Activated naive CD8-positive, alpha-beta T cell treated with anti-CD3 and anti-CD28 coated beads for 36 hours (primary cell): Measurements from ENCODE around the gene WASF2. TPM values are rescaled to one million over a fixed set of nuclear protein-coding genes. Genes with fewer than 3 reads are reported as not detected.

ENCODE experiments used
- DNase-seq: peaks from one replicate; pipeline ENCODE4 v3.0.0; 2021
- H3K27ac Mint-ChIP-seq: one replicate; pipeline ENCODE4 v1.8.0; 2022; ENCODE audit warnings: mild to moderate bottlenecking, moderate library complexity, mixed read lengths
- H3K27me3 Mint-ChIP-seq: one replicate; pipeline ENCODE4 v1.8.0; 2022; ENCODE audit warnings: mild to moderate bottlenecking, mixed read lengths
- H3K36me3 Mint-ChIP-seq: one replicate; pipeline ENCODE4 v1.8.0; 2021; ENCODE audit warnings: mild to moderate bottlenecking, mixed read lengths
- H3K4me1 Mint-ChIP-seq: one replicate; pipeline ENCODE4 v1.8.0; 2021; ENCODE audit warnings: mixed read lengths
- H3K4me3 Mint-ChIP-seq: one replicate; pipeline ENCODE4 v1.8.0; 2022; ENCODE audit warnings: mild to moderate bottlenecking, moderate library complexity, mixed read lengths
- H3K9me3 Mint-ChIP-seq: one replicate; pipeline ENCODE4 v1.8.0; 2022; ENCODE audit warnings: mixed read lengths
- total RNA-seq, 2 experiments: library from RNA; stranded (reverse); gene quantifications; one replicate each; pipeline ENCODE4 v1.2.3, GENCODE V29; 2021

Gene WASF2
- total RNA-seq, 2 experiments from 2014 or later = 103 TPM

DNA sequence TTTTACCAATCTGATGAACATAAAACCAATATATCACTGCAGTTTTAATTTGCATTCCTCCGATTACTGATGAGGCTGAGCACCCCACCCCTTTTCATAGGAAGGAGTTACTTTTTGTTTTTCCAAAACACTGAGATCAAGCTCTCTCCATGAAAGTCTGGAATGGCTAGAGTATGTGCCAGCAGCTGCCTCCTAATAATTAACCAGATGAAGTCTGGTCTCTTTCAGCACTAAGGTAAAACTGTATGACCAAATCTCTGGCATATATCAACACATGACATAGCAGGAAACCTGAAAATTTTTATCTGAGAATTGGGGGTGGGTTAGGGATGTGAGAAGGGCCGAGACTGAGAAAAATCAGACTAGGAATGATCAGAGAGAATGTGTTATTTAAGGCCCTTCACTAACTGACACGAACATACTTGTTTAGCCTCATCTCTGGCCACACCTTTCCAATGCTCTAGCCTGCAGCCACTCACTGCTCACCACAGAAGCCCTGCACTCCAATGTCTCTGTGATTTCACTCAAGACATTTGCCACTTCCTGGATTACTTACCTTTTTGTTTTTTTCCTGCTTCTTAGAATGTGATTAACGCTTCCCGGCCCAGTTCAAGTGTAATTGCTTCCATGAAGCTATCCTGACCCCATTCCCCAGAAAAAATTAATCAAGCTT lies 34.7 kb downstream of the WASF2 start:
- H3K4me3 Mint-ChIP-seq = peak overlapping the region; percentile 6
- H3K27me3 Mint-ChIP-seq = no peaks in the 10 kb centered on the region
- H3K27ac Mint-ChIP-seq = peak overlapping the region; percentile 66
- peaks cover 49% of the 10 kb centered on the region for H3K4me1 Mint-ChIP-seq
- no peak for DNase-seq
- H3K36me3 Mint-ChIP-seq = peaks cover 8% of the 10 kb centered on the region
- no peaks in the 10 kb centered on the region for H3K9me3 Mint-ChIP-seq

DNA sequence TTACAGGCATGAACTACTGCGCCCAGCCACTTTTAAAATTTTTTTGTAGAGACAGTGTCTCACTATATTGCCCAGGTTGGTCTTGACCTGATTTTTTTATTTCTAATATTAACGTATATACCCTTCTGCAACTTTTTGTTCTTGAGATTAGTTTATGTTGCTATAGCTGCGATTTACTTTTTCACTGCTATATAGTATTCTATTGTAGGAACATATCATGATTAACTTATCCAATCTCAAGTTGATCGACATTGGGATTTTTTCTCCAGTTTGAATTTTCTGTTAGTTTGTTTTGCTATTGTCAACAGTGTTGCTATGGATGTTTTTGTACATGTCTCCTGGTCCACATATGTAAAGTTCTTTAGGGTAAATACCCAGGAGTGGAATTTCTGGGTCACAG lies 35.4 kb downstream of the WASF2 start:
- H3K9me3 Mint-ChIP-seq = no peaks in the 10 kb centered on the region
- no peak for DNase-seq
- H3K4me3 Mint-ChIP-seq = no peak overlapping the region
- peak overlapping the region; percentile 66 for H3K27ac Mint-ChIP-seq
- peaks cover 45% of the 10 kb centered on the region for H3K4me1 Mint-ChIP-seq
- H3K36me3 Mint-ChIP-seq = peaks cover 9% of the 10 kb centered on the region
- H3K27me3 Mint-ChIP-seq = no peaks in the 10 kb centered on the region

DNA sequence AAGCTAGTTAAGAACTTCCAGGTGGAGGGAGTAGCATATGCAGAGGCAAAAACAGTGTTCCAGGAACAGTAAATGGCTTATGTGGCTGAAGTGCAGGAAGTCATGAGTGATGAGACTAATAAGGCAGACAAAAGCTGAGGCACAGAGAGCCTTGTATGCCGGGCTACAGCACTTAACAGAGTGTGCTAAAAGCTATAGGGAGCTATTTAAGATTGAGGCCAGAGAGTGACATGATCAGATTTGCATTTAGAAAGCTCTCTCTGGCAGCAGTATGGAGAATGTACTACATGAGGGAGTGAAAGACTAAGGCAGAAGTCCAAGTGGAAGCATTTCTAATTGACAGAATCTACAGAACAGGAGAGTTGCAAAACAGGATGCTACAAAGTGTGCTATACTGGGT lies 38.6 kb downstream of the WASF2 start:
- no peak for DNase-seq
- H3K27ac Mint-ChIP-seq = peak overlapping the region; percentile 30
- H3K4me3 Mint-ChIP-seq = no peak overlapping the region
- H3K4me1 Mint-ChIP-seq = peaks cover 61% of the 10 kb centered on the region
- no peaks in the 10 kb centered on the region for H3K27me3 Mint-ChIP-seq
- peaks cover 3% of the 10 kb centered on the region for H3K9me3 Mint-ChIP-seq
- peaks cover 30% of the 10 kb centered on the region for H3K36me3 Mint-ChIP-seq

DNA sequence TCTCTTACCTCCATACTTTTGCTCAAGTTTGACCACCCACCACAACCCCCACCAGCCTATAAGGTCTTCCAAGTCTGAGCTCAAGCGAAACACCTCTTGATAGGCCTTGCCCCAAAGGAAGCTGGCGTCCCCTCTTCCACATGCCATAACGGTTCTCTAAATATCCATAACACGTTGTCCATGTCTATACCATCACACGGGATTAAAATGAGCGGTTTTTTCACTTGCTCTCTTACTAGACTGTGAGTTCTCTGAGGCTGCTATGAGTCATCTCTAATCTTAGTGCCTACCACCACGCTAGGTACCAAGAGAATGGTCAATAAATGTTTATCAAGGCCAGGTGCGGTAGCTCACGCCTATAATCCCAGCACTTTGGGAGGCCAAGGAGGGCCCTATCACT lies 41.0 kb downstream of the WASF2 start:
- Mint-ChIP-seq H3K27ac (peak overlapping the region; percentile 23), H3K36me3 (peaks cover 21% of the 10 kb centered on the region), H3K4me1 (peaks cover 58% of the 10 kb centered on the region), H3K4me3 (no peak overlapping the region), H3K27me3 (no peaks in the 10 kb centered on the region), H3K9me3 (peaks cover 3% of the 10 kb centered on the region)
- no peak for DNase-seq

DNA sequence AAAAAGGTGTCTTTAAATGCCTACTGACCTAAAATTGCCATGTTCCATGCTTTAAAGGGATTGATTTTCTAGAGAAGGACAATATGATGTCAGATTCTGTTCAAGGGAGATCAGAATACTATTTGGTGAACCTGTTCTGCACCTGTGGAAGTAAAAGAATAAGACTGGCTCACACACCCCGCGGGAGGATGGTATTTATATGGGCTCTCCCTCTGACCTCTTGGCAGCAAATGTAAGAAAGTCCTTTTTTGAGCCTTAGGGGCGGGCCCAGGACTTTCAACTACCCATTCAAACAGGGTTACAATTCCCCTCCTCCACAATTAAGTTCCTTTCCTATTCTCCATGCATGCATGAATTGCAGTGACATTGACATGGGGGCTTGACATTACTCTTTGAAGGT lies 42.1 kb downstream of the WASF2 start:
- peaks cover 3% of the 10 kb centered on the region for H3K9me3 Mint-ChIP-seq
- no peak overlapping the region for H3K27ac Mint-ChIP-seq
- no peaks in the 10 kb centered on the region for H3K27me3 Mint-ChIP-seq
- peaks cover 59% of the 10 kb centered on the region for H3K4me1 Mint-ChIP-seq
- H3K4me3 Mint-ChIP-seq = no peak overlapping the region
- DNase-seq = no peak
- H3K36me3 Mint-ChIP-seq = peaks cover 21% of the 10 kb centered on the region

DNA sequence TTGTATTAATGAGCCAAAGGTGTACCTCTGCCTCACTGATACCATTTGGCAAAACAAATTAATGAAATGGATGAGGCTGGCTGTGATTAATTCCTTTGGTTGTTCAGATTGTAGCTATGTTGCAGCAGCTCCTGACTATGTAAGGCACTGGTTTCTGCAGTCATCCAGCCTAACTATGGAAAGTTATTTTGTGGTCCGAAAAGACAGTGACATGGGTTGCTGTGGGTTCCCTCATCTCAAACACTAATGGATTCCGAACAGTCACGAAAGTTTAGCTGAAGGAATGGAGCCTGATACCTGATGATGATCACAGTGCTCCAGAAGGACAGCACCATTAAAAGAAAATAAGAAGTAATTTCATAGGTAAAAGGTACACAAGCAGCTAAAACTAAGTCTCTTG lies 42.6 kb downstream of the WASF2 start:
- H3K4me3 Mint-ChIP-seq = no peak overlapping the region
- H3K4me1 Mint-ChIP-seq = peaks cover 59% of the 10 kb centered on the region
- H3K9me3 Mint-ChIP-seq = peaks cover 3% of the 10 kb centered on the region
- H3K36me3 Mint-ChIP-seq = peaks cover 21% of the 10 kb centered on the region
- H3K27me3 Mint-ChIP-seq = no peaks in the 10 kb centered on the region
- no peak for DNase-seq
- H3K27ac Mint-ChIP-seq = peak overlapping the region; percentile 27

DNA sequence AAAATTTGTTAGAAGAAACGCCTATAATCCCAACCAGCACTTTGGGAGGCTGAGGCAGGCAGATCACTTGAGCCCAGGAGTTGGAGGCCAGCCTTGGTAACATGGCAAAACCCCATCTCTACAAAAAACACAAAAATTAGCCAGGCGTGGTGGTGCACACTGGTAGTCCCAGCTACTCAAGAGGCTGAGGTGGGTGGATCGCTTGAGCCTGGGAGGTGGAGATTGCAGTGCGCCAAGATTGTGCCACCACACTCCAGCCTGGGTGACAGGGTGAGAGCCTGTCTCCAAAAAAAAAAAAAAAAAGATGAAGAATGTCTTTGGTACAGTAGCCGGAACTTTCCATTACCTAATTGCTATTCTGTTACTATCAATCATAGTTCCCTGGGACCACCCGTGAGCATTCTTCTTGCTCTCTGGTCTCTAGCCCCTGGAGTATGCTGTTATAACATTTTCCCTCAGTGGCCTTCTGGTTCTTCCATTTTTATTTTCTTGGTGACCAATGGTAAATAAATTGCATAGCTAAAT lies 43.4 kb downstream of the WASF2 start:
- Mint-ChIP-seq H3K36me3 (peaks cover 21% of the 10 kb centered on the region), H3K4me3 (no peak overlapping the region), H3K27ac (peak overlapping the region; percentile 67), H3K4me1 (peaks cover 56% of the 10 kb centered on the region), H3K27me3 (no peaks in the 10 kb centered on the region), H3K9me3 (peaks cover 3% of the 10 kb centered on the region)
- DNase-seq = no peak

DNA sequence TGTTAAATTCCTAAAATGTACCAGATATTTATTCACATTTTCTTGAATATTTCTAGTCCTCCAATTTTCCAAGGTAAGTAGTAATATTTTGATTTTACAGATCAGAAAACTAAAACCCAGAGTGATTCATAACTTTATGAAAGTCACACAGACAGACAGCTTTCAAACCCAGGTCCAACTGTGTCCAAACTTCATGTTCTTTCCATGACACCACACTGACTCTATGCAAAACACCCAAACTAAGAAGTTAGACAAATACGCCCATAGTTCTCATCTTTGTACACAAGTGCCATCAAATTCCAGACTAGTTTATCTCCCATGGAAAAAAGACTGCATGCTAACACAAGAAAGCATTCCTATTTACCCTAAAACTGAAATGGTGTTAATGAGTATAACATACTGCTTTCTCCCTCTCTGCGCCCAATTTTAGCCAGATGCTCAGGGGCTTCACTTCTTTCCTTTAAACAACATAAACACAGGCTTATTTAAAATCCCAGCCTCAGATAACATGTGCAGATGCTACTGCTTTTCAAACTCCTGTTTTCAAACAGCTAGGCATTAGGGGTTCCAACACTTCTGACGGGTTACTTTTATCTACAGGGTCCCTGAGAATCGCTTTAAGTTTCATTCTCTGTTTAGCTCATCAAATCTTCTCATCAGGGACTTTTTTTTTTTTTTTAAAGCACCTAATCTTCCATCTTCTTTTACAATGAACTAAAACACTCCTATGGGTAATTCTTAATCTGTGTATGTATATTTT lies 44.6 kb downstream of the WASF2 start:
- H3K36me3 Mint-ChIP-seq = peaks cover 21% of the 10 kb centered on the region
- peak overlapping the region; percentile 92 for H3K27ac Mint-ChIP-seq
- H3K4me1 Mint-ChIP-seq = peaks cover 50% of the 10 kb centered on the region
- no peak for DNase-seq
- H3K4me3 Mint-ChIP-seq = peak overlapping the region; percentile 60
- peaks cover 3% of the 10 kb centered on the region for H3K9me3 Mint-ChIP-seq
- no peaks in the 10 kb centered on the region for H3K27me3 Mint-ChIP-seq

DNA sequence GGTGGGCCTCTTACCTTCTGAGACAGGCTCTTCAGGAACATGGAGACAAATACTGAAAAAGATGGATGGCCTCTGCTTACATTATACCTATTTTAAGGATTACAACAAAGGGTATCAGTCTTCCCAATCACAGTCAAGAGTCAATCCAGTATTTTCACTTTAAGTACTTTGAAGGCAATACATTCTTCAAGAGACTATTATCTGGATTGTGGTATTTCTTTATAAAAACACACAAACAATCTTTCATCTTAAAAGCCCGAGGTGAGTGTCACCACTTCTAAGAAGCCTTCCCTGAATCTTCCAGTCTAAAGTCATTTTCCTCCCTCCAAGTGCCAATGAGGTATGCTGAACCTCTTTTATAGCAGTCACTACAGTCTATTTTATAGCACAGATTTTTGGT lies 45.3 kb downstream of the WASF2 start:
- no peak for DNase-seq
- H3K4me1 Mint-ChIP-seq = peaks cover 51% of the 10 kb centered on the region

DNA sequence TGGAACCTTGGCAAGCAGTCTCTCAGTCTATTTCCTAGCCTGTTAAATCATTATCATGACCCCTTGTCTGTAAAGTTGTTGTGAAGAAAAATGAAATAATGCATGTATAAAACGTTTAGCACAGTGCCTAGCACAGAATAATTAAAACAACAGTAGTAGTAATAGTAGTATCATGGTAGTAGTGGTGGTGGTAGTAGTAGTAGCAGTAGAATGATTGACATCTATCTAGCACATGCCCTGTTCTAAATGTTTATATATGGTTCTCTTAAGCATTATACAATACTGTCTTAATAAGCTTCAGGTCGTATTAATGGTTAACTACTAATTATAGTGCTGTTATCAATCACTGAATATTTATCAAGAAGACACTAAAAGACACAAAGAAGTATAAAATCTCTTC lies 50.8 kb downstream of the WASF2 start:
- Mint-ChIP-seq H3K36me3 (peaks cover 19% of the 10 kb centered on the region), H3K9me3 (no peaks in the 10 kb centered on the region), H3K4me1 (peaks cover 58% of the 10 kb centered on the region), H3K27ac (peak overlapping the region; percentile 18), H3K27me3 (no peaks in the 10 kb centered on the region), H3K4me3 (no peak overlapping the region)
- DNase-seq = no peak

More for the DNA sequence above, 45.3 kb downstream of the WASF2 start:
- Mint-ChIP-seq H3K36me3 (peaks cover 27% of the 10 kb centered on the region), H3K4me3 (peak overlapping the region; percentile 60), H3K27ac (peak overlapping the region; percentile 92), H3K27me3 (no peaks in the 10 kb centered on the region), H3K9me3 (peaks cover 3% of the 10 kb centered on the region)

DNA sequence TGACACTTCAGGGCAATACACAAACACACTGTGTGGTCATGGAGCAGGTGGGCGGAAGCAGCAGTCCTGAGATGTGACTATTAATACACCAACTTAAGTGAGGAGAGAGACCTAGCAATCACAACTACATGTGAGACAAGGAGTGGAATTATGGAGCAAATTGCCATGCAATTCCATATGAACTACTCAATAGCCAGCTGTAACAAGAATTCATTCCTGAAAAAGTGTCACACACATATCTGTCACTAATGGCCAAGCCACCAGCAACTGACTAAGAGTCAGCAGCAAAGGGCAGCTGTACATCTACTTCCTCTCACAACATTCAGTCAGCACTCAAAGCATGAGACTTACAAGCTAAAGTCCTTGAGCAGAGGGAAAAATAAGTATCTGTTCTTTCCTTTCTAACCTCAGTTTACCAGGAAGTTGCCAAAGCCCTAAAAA lies 51.3 kb downstream of the WASF2 start:
- Mint-ChIP-seq H3K9me3 (no peaks in the 10 kb centered on the region), H3K4me1 (peaks cover 58% of the 10 kb centered on the region), H3K4me3 (no peak overlapping the region), H3K36me3 (peaks cover 22% of the 10 kb centered on the region), H3K27me3 (no peaks in the 10 kb centered on the region), H3K27ac (no peak overlapping the region)
- no peak for DNase-seq

DNA sequence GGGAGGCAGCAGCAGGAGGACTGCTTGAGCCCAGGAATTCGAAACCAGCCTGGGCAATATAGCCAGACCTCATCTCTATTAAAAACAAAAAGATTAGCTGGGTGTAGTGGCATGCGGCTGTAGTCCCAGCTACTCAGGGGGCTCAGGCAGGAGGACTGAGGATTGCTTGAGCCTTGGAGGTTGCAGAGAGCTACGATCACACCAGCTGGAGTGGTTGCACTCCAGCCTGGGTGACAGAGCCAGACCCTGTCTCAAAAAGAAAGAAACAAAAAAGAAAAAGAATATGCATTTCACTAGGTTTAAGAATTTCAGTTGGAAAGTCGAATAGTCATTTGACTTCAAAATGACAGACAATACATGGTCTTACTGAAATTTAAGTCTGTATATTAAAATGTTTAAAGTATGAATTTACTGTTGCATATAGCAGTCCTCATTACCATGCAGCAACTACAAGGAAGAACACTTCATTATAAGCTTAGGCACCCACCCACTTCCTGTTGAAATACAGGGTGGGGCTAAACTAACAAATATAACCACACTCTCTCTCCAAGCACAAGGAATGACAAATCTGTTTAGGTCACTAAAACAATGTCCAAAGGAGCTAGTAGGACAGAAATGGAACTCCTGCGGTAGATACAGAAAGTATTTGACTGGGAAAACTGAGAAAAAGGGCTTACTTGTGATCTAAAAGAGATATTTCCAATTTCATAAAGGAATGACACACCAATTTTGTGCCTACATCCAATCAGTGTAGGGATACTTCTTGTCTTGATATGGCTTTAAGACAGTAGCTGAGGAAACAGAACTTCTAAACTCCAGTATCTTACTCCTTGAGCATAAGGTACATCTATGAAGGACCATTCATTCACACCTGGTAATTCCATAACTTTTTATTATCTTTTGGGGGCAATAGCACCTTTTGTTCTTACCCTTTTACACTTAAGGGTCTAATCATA lies 53.5 kb downstream of the WASF2 start:
- no peak for DNase-seq
- no peaks in the 10 kb centered on the region for H3K9me3 Mint-ChIP-seq
- peaks cover 22% of the 10 kb centered on the region for H3K36me3 Mint-ChIP-seq
- no peaks in the 10 kb centered on the region for H3K27me3 Mint-ChIP-seq
- peaks cover 72% of the 10 kb centered on the region for H3K4me1 Mint-ChIP-seq
- peak overlapping the region; percentile 62 for H3K27ac Mint-ChIP-seq
- H3K4me3 Mint-ChIP-seq = peak overlapping the region; percentile 1

DNA sequence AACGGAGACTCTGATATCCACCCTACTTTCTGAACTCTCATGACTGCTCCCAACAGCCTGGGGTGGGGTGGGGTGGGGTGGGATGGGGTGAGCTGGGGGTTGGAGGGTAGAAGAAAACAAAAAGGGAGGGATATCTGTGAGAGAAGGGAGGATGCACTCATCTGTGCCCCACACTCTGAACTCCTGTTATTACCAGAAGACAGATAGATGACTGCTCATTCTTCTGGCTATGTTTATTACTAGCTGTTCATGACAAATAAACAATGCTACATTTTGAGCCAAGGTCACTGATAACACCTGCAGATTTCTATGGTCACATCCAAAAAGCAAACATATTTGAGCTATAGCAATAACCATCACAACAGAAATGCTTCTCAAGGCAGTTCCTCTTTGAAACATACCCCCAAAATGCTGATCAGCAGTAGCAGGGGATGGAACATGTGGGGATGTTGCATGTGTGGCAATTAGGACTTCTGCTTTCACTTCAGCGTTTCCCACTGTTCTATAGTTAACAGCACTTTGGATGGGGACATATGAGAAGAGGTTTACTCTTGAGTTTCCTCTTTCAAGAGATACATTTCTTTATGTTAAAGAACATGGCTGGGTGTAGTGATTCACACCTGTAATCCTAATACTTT lies 54.3 kb downstream of the WASF2 start:
- Mint-ChIP-seq H3K4me1 (peaks cover 80% of the 10 kb centered on the region), H3K9me3 (no peaks in the 10 kb centered on the region), H3K36me3 (peaks cover 22% of the 10 kb centered on the region), H3K4me3 (peak overlapping the region; percentile 1), H3K27me3 (no peaks in the 10 kb centered on the region), H3K27ac (peak overlapping the region; percentile 62)
- no peak for DNase-seq

DNA sequence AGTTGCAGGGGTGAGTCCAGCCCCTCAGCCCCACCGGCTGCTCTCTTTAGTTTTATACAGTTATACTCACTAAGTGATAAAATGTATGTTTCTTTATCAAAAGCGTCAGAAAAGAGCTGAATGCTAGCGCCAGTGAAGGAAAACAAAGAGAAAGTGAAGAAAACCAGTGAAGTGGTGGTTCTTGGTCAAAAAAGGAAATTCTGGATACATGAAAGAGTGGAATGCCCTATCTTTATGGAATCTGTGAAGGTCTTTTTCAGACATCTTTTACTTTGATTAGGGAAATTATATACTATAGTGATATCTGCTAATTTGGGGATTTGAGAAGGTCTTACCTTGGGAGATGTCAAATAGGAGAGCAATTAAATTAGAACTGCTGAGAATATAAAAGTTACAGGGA lies 56.3 kb downstream of the WASF2 start:
- DNase-seq = no peak
- Mint-ChIP-seq H3K27me3 (no peaks in the 10 kb centered on the region), H3K4me3 (no peak overlapping the region), H3K27ac (peak overlapping the region; percentile 54), H3K4me1 (peaks cover 84% of the 10 kb centered on the region), H3K36me3 (peaks cover 11% of the 10 kb centered on the region), H3K9me3 (no peaks in the 10 kb centered on the region)
